GM18511 (cell line): ENCODE measurements around the gene SLC22A14.

Source experiments
- ATAC-seq: cut with Tn5 transposase; IDR thresholded peaks from one replicate; pipeline ENCODE4 v1.9.1; 2021; ENCODE audit warnings: mild to moderate bottlenecking, moderate library complexity; ENCODE audit not compliant: unreplicated experiment

The SLC22A14 gene

GRCh38 chr3:38343797-38344594, 61.9 kb downstream of the SLC22A14 start:
- no peak for ATAC-seq

DNA sequence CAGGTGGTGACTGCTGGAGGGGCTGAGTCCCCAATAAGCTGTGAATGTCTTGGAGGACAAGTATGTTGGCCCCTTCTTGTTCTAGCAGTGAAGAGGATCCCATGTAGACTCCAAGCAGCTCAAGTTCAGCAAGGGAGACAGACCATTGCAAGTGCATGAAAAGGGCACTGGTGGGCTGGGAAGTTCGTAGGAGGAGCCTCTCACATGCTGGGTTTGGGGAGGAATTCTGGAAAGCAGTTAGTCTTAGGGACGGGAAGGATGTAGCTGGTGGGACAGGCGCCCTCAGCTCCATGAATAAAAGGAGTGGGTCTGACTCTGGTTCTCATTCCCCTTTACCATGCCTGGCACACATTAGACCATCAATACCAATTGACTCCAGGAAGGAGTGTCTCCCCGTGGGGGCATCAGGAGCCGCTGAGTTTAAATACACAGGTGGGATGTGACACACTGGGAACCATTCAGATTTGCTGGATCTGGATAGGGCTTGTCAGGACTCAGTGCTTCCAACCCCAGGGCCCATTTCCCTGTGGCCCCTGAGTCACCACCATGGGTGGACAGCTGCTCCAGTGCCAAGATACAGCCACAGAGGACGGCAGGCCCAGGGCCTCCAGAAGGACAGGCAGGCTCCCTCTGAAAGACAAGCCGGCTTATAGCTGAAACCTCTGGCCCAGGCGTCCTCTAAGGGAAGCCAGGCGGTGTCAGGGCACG, 63.9 kb downstream of the SLC22A14 start:
- no peak for ATAC-seq

DNA sequence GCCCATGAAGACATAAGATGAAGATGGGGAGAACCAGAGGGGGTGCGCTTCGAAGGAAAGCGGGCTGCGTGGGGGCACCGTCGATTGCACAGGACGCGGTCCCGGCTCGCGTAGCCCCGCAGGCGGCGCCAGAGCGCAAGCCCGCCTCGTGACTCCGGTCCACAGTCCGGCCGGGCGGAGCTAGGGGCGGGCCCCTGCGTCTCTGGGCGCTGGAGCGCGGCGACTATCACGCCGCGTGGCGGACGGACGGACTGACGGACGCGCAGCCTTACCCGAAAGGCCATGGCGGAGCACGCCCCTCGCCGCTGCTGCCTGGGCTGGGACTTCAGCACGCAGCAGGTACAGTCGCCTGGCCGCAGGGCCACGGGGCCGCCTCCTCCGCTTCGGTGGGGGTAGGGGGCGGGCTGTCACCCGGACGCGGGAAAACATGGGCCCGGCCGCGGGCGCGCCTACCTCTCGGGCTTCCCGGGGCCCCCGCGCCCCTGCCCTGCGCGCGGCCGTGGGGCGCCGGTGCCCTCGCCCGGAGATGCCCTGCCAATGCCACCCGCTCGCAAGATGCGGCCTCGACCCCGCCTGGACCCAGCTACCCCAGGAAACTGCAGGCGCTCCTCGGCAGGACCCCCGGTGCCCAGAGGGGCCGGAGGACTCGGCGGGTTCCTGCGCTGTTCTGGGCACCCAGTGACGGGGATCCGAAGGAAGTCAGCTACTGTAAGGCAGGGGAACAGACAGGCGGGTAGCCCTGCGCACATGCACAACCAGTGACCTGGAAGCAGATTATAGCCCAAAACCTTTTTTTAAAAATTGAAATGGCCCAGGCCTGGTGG, 64.7 kb downstream of the SLC22A14 start, which contains the start of gene XYLB:
Gene XYLB, plus strand, starts transcription at position 199 of the 824 bp plus-strand sequence. Its CDS starts 84 bp downstream, at position 283.
- peak; percentile 98 for ATAC-seq

- no peak for ATAC-seq
Measured at GRCh38 chr3:38347421-38348200, 65.5 kb downstream of the SLC22A14 start.

GRCh38 chr3:38348903-38349302, 66.8 kb downstream of the SLC22A14 start:
- ATAC-seq, result no peak

DNA sequence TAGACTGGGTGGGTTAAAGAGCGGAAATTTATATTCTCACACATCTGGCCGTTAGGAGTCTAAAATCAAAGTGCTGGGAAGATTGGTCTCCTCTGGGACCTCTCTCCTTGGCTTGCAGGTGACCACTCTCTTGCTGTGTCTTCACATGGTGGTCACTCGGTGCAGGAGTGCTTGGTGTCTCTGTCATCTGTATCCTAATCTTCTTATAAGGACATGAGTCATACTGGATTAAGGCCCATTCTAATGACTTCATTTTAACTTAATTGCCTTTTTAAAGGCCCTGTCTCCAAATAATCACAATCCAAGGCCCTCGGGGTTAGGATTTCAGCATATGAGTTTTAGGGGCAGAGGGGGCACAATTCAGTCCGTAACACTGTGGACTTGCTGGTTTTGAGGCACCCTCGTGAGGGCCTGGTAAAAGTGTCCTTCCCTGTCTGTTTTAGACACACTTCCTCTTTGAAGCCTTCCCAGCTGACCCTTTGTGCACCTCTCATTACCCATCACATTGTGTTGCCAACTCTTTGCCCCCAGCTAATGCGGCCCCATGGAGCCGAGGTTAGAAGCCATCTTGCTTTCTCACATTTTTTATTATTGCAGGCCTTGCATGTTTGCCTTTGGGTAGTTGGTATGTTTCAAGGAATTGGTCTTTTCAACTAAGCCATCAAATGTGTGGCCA, 67.7 kb downstream of the SLC22A14 start:
- ATAC-seq, result no peak

DNA sequence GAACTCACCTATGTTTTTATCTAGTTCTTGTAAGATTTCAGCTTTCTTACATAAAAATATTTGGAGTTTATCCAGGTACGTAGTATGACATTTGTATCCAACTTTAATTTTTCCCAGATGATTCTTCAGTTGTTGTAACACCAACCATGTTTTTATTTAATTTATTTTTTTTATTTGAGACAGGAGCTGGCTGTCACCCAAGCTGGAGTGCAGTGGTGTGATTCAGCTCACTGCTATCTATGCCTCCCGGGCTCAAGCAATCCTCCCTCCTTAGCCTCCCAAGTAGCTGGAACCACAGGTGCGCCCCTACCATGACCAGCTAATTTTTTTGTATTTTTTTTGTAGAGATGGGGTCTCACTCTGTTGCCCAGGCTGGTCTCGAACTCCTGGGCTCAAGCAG, 71.1 kb downstream of the SLC22A14 start:
- no peak for ATAC-seq

DNA sequence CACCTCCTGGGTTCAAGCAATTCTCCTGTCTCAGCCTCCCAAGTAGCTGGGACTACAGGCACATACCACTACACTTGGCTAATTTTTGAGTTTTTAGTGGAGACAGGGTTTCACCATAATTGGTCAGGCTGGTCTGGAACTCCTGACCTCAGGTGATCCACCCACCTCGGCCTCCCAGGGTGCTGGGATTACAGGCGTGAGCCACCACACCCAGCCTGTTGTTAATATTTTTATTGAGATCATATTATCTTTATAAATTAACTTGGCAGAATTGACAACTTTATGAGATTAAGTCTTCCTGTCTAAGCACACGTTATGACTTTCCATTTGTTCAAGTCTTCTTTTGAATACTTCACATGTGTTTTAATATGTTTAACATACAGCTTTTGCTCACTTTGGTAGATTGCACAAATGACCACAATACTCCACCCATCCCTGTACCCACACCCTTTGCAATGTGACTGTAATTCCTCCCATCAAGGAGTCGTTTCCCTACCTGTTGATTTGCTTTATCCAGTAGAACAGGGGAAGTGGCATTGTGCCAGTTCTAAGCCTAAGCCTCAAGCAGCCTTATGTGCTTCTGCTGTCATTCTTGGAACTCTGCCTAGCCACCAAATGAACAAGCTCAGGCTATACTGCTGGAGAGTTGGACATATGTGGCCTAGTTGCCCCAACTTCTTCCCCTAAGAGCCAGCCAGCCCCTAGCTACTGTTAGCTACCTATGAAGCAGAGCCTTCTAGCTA, 72.7 kb downstream of the SLC22A14 start:
- ATAC-seq, result no peak

- no peak for ATAC-seq
Measured at GRCh38 chr3:38359038-38359437, 76.9 kb downstream of the SLC22A14 start.

- no peak for ATAC-seq
Measured at GRCh38 chr3:38360345-38360744, 78.3 kb downstream of the SLC22A14 start.

DNA sequence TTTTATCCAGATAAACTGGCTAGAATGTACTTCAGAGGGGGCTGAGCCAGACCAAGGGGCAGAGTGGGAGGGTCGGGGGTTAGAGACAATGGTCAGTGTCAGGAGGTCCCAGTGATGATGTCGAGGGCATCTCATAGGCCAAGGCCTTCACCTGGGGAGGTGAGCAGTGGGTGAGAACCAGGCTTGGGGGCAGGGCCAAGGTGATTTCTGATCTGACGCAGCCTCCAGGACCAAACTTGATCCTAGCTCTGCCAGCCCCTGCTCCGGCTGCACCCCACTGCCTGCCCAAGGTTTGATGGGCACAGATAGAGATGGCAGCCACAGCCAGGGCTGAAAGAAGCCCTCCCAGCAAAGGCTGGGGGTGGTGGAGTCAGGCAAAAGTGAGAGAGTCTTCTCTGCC, 79.4 kb downstream of the SLC22A14 start:
- ATAC-seq, result no peak

DNA sequence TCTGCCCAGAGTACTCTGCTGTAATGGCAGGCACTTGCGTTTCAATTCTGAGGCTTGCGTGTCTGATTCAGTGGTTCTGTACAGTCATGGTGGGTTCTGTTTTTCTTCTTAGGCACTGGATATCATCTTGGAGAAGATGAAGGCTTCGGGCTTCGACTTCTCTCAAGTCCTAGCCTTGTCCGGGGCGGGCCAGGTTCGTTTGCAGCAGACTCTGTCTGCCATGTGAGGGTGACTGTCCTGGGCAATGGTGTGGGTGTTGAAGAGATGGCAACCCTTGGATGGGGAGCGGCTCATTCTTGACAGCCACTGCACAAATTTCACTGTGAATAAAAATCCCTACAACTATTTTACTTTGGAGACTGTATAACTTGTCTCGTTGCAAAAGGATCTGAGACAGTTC, 80.7 kb downstream of the SLC22A14 start:
- no peak for ATAC-seq

- ATAC-seq, result no peak
Measured at GRCh38 chr3:38364721-38365400, 82.8 kb downstream of the SLC22A14 start.

GRCh38 chr3:38365469-38366062, 83.5 kb downstream of the SLC22A14 start:
- no peak for ATAC-seq

GRCh38 chr3:38366082-38366481, 84.0 kb downstream of the SLC22A14 start:
- ATAC-seq, result no peak

- no peak for ATAC-seq
Measured at GRCh38 chr3:38367779-38368178, 85.7 kb downstream of the SLC22A14 start.
